K562 (cell line): Measurements from ENCODE around the gene SPTBN4. TPM values are rescaled to one million over a fixed set of nuclear protein-coding genes. Genes with fewer than 3 reads are reported as not detected.

Experiments
- ATF1 ChIP-seq, 2 experiments: fragments of 450-650 bp in 1 of 2; IDR thresholded peaks; 2 replicates each; pipeline ENCODE4 v1.6.1; 2016; ENCODE audit warnings: missing compliant biosample characterization in 1 of 2, missing genetic modification characterization in 1 of 2
- CHD1 ChIP-seq: fragments of 200-600 bp; sonication (generic); IDR thresholded peaks from one replicate; pipeline ENCODE4 v1.6.1; 2012; ENCODE audit warnings: mild to moderate bottlenecking, moderate library complexity, low read length, inconsistent platforms
- COPS2 ChIP-seq: fragments of 450-650 bp; conservative IDR thresholded peaks from 2 replicates; pipeline ENCODE4 v1.6.1; 2016; ENCODE audit warnings: mild to moderate bottlenecking, moderate library complexity
- CREB1 ChIP-seq, 2 experiments: sonication (generic) in 1 of 2; formaldehyde crosslinking in 1 of 2; IDR thresholded peaks; 2 replicates each; pipeline versions ENCODE4 v1.6.1 to v1.8.0; 2012 to 2022; ENCODE audit warnings: inconsistent platforms in 1 of 2, mild to moderate bottlenecking in 1 of 2, missing genetic modification reagents in 1 of 2, moderate library complexity in 1 of 2
- DDX20 ChIP-seq: fragments of 450-650 bp; IDR thresholded peaks from 2 replicates; pipeline ENCODE4 v1.6.1; 2016; ENCODE audit warnings: missing genetic modification characterization, low read depth, mild to moderate bottlenecking, missing compliant biosample characterization, moderate library complexity
- EHMT2 ChIP-seq: fragments of 450-650 bp; IDR thresholded peaks from 2 replicates; pipeline ENCODE4 v1.6.1; 2018; ENCODE audit warnings: antibody characterized with exemption
- ELF2 ChIP-seq: fragments of 250-450 bp; sonication (Bioruptor Pico); IDR thresholded peaks from 2 replicates; pipeline ENCODE4 v1.5.0; 2021; ENCODE audit warnings: mild to moderate bottlenecking
- FOS ChIP-seq: IDR thresholded peaks from 3 replicates; pipeline ENCODE4 v1.6.1; 2011; ENCODE audit not compliant: insufficient read length; ENCODE audit errors: extremely low read depth
- FOXM1 ChIP-seq, 2 experiments: fragments of 450-650 bp in 1 of 2; sonication (generic) in 1 of 2; formaldehyde crosslinking in 1 of 2; IDR thresholded peaks; 2 replicates each; pipeline versions ENCODE4 v1.6.1 to v1.9.0; 2017 to 2022; ENCODE audit warnings: low read depth in 2 of 2, mild to moderate bottlenecking in 2 of 2, missing genetic modification reagents in 1 of 2, moderate library complexity in 1 of 2
- HMGN3 ChIP-seq: IDR thresholded peaks from 2 replicates; pipeline ENCODE4 v1.6.1; 2011; ENCODE audit warnings: borderline replicate concordance, low read depth, mild to moderate bottlenecking, mixed read lengths, low read length; ENCODE audit not compliant: insufficient read length; ENCODE audit errors: extremely low read depth
- HNRNPLL ChIP-seq: fragments of 200-400 bp; formaldehyde crosslinking; IDR thresholded peaks from 2 replicates; pipeline ENCODE4 v1.6.1; 2017; ENCODE audit warnings: low read length, low read depth, mild to moderate bottlenecking; ENCODE audit not compliant: poor library complexity, severe bottlenecking
- IRF1 ChIP-seq: sonication (generic); formaldehyde crosslinking; IDR thresholded peaks from 2 replicates; pipeline ENCODE4 v1.8.0; 2022; ENCODE audit warnings: missing genetic modification reagents, mild to moderate bottlenecking, borderline replicate concordance
- MAFK ChIP-seq: IDR thresholded peaks from 2 replicates; pipeline ENCODE4 v1.6.1; 2011; ENCODE audit warnings: low read length, improper control_type of control experiment
- MYBL2 ChIP-seq, 2 experiments: fragments of 450-650 bp in 1 of 2; sonication (generic) in 1 of 2; formaldehyde crosslinking in 1 of 2; IDR thresholded peaks; 2 replicates each; pipeline versions ENCODE4 v1.6.1 to v1.8.1; 2017 to 2022; ENCODE audit warnings: borderline replicate concordance in 1 of 2, inconsistent platforms in 1 of 2, low read depth in 1 of 2, mild to moderate bottlenecking in 1 of 2, missing genetic modification reagents in 1 of 2, moderate library complexity in 1 of 2
- NFIX ChIP-seq: fragments of 250-450 bp; sonication (Bioruptor Pico); IDR thresholded peaks from 2 replicates; pipeline ENCODE4 v1.4.0; 2020; ENCODE audit warnings: low read depth, mild to moderate bottlenecking, moderate library complexity
- PHF21A ChIP-seq: fragments of 450-650 bp; IDR thresholded peaks from 2 replicates; pipeline ENCODE4 v1.6.1; 2017; ENCODE audit warnings: low read depth, borderline replicate concordance
- PTTG1 ChIP-seq: fragments of 450-650 bp; IDR thresholded peaks from 2 replicates; pipeline ENCODE4 v1.6.1; 2016; ENCODE audit warnings: low read depth, mild to moderate bottlenecking, missing genetic modification characterization, missing compliant biosample characterization
- PURB ChIP-seq: sonication (generic); formaldehyde crosslinking; IDR thresholded peaks from 2 replicates; pipeline ENCODE4 v1.9.0; 2021; ENCODE audit warnings: low read depth, mild to moderate bottlenecking, missing genetic modification reagents
- RBFOX2 ChIP-seq: fragments of 200-400 bp; formaldehyde crosslinking; IDR thresholded peaks from 2 replicates; pipeline ENCODE4 v1.6.1; 2017; ENCODE audit warnings: low read depth, mild to moderate bottlenecking, low read length, moderate library complexity
- SAFB ChIP-seq: fragments of 200-400 bp; formaldehyde crosslinking; IDR thresholded peaks from 2 replicates; pipeline ENCODE4 v1.6.1; 2017; ENCODE audit warnings: low read depth, low read length, borderline replicate concordance
- SNRNP70 ChIP-seq: fragments of 200-400 bp; formaldehyde crosslinking; optimal IDR thresholded peaks from 2 replicates; pipeline ENCODE3; 2017; ENCODE audit warnings: low read depth, low read length
- TEAD1 ChIP-seq, 2 experiments: fragments of 450-650 bp in 1 of 2; sonication (generic) in 1 of 2; formaldehyde crosslinking; IDR thresholded peaks; 2 replicates each; pipeline versions ENCODE4 v1.4.0 to v1.8.0; 2020 to 2022; ENCODE audit warnings: mild to moderate bottlenecking in 2 of 2, missing genetic modification reagents in 1 of 2
- TRIM25 ChIP-seq: fragments of 450-650 bp; IDR thresholded peaks from 2 replicates; pipeline ENCODE4 v1.7.0; 2016; ENCODE audit warnings: borderline replicate concordance
- ZNF655 ChIP-seq: fragments of 250-450 bp; sonication (Bioruptor Pico); IDR thresholded peaks from 2 replicates; pipeline ENCODE4 v1.5.0; 2021
- ZZZ3 ChIP-seq: fragments of 450-650 bp; IDR thresholded peaks from 2 replicates; pipeline ENCODE4 v1.6.1; 2016; ENCODE audit warnings: antibody characterized with exemption, mild to moderate bottlenecking, moderate library complexity
- polyA plus RNA-seq, 8 experiments: library from polyadenylated mRNA; depleted of rRNA in 4 of 8; stranded (reverse) in 5 of 8; unstranded in 3 of 8; fragments of >200 nt; fragmentation: Nextera tagmentation in 2 of 8; fragmentation: Illumina TruSeq in 1 of 8; extraction: Ambion mirVana in 2 of 8; extraction: Trizol in 1 of 8; gene quantifications; 2 replicates each; pipeline versions ENCODE4 v1.2.1 to v1.2.3, GENCODE V29; 2011 to 2014; ENCODE audit warnings: inconsistent platforms in 1 of 8, missing spikeins in 1 of 8
- total RNA-seq, 7 experiments: library from RNA; depleted of rRNA in 6 of 7; stranded (reverse); fragments of >200 nt in 6 of 7; fragmentation: Illumina TruSeq in 2 of 7; extraction: Trizol in 2 of 7; gene quantifications; 2 replicates each; pipeline versions ENCODE4 v1.2.1 to v1.2.3, GENCODE V29; 2011 to 2021; ENCODE audit warnings: low replicate concordance in 1 of 7

Gene SPTBN4
- total and polyA plus RNA-seq, 9 of the 15 experiments (the other 6 are each of a cell fraction or from before 2014, with no cell fraction given), result 0.01 to 1.5 (median 0.86) TPM

GRCh38 chr19:40599331-40599901 is 132.6 kb downstream of the SPTBN4 start (continued):
- no peak for TF ChIP-seq DDX20 (tag)
- no peak for TF ChIP-seq TRIM25
- TF ChIP-seq IRF1 (CRISPR knock-in tag), result no peak
- no peak for TF ChIP-seq SNRNP70
- no peak for TF ChIP-seq ZNF655
- no peak for TF ChIP-seq CHD1
- TF ChIP-seq NFIX, result no peak
- TF ChIP-seq HMGN3, result no peak
- TF ChIP-seq MAFK, result no peak
- TF ChIP-seq COPS2, result no peak
- no peak for TF ChIP-seq ZZZ3
- TF ChIP-seq PTTG1 (tag), result no peak
- TF ChIP-seq RBFOX2, result no peak
- TF ChIP-seq PURB (CRISPR knock-in tag), result no peak
- no peak for TF ChIP-seq FOS
- no peak for TF ChIP-seq TEAD1 (CRISPR knock-in tag; IDR thresholded peaks at IDR 0.05)
- TF ChIP-seq PHF21A, result no peak
- TF ChIP-seq MYBL2 (IDR thresholded peaks at IDR 0.05; ENCODE audit: low read depth), result no peak
- no peak for TF ChIP-seq MYBL2 (CRISPR knock-in tag; IDR thresholded peaks at IDR 0.05; ENCODE audit: borderline replicate concordance)
- TF ChIP-seq ELF2 (CRISPR knock-in tag), result no peak
- TF ChIP-seq FOXM1 (IDR thresholded peaks at IDR 0.05; ENCODE audit: low read depth), result no peak
- no peak for TF ChIP-seq FOXM1 (CRISPR knock-in tag; IDR thresholded peaks at IDR 0.05; ENCODE audit: low read depth)
- no peak for TF ChIP-seq HNRNPLL
- TF ChIP-seq SAFB, result no peak
- TF ChIP-seq ATF1 (CRISPR knock-in tag; IDR thresholded peaks at IDR 0.05), result no peak
- no peak for TF ChIP-seq ATF1 (tag; IDR thresholded peaks at IDR 0.05)
- peak; percentile 22; the same call in 1 of the 2 replicates for TF ChIP-seq EHMT2
- no peak for TF ChIP-seq CREB1 (IDR thresholded peaks at IDR 0.05)
- TF ChIP-seq CREB1 (CRISPR knock-in tag; IDR thresholded peaks at IDR 0.05), result no peak
